ENCODE measurements around the gene NMNAT3. TPM values are rescaled to one million over a fixed set of nuclear protein-coding genes. Genes with fewer than 3 reads are reported as not detected.

The NMNAT3 gene
- polyA plus RNA-seq, 1 of the 3 experiments (the other 2 are of a cell fraction) = not detected

- ChIA-PET CTCF (interaction anchor here (0.8 to 1.2 kb wide), 3 partner anchors 11 to 347 kb away, joined by 3 to 4 read pairs (median 4); partner anchors contain the start of gene CLSTN2), POLR2A (no interaction called here)
- no peaks in the 10 kb centered on the region for H3K4me1 ChIP-seq (ENCODE audit: control insufficient read depth in 1 of 2, insufficient read depth in 2 of 2, low read depth in 1 of 2, low read length in 1 of 2)
- no peaks in the 10 kb centered on the region for H3F3A ChIP-seq (replicated peaks; ENCODE audit: insufficient read depth)
- no peak for DNase-seq
- no peak overlapping the region for H3K4me3 ChIP-seq (ENCODE audit: low read depth in 2 of 2, low read length in 1 of 2)
- H3K79me2 ChIP-seq (ENCODE audit: insufficient read depth) = no peaks in the 10 kb centered on the region
- no peaks in the 10 kb centered on the region for H3K27me3 ChIP-seq (ENCODE audit: insufficient read depth)
- no peaks in the 10 kb centered on the region for H3K9me3 ChIP-seq
- H3K9me2 ChIP-seq = no peaks in the 10 kb centered on the region
- H4K20me1 ChIP-seq (ENCODE audit: insufficient read depth) = no peaks in the 10 kb centered on the region
- TF ChIP-seq FOXJ3 (CRISPR knock-in tag; IDR thresholded peaks at IDR 0.05) (no peak), YY1 (IDR thresholded peaks at IDR 0.05; ENCODE audit: low read depth) (no peak), RAD21 (IDR thresholded peaks at IDR 0.05; ENCODE audit: low read length) (no peak), CTCF (IDR thresholded peaks at IDR 0.05) (no peak), CHD2 (IDR thresholded peaks at IDR 0.05; ENCODE audit: low read length, partially characterized antibody) (no peak), NRF1 (IDR thresholded peaks at IDR 0.05; ENCODE audit: low read depth, low read length) (no peak), TCF12 (IDR thresholded peaks at IDR 0.05) (no peak), RXRA (IDR thresholded peaks at IDR 0.05; ENCODE audit: borderline replicate concordance, low read depth) (no peak), PBX3 (IDR thresholded peaks at IDR 0.05) (no peak), EP300 (IDR thresholded peaks at IDR 0.05; ENCODE audit: borderline replicate concordance in 1 of 2, low read depth in 1 of 2, low read length in 1 of 2) (no peak), MAX (IDR thresholded peaks at IDR 0.05; ENCODE audit: low read depth) (no peak), GABPA (IDR thresholded peaks at IDR 0.05; ENCODE audit: low read depth) (no peak), ELF1 (IDR thresholded peaks at IDR 0.05) (no peak), MXI1 (IDR thresholded peaks at IDR 0.05; ENCODE audit: low read depth, low read length) (no peak), FOXM1 (IDR thresholded peaks at IDR 0.05; ENCODE audit: low read depth) (no peak), FOSL2 (IDR thresholded peaks at IDR 0.05; ENCODE audit: borderline replicate concordance, low read depth) (no peak)
- H3K36me3 ChIP-seq (replicated peaks in 1 of 2; ENCODE audit: control insufficient read depth in 1 of 2, insufficient read depth in 2 of 2, low read length in 1 of 2) = no peaks in the 10 kb centered on the region
- H3K4me2 ChIP-seq = no peak overlapping the region
- H3K27ac ChIP-seq (ENCODE audit: low read depth in 2 of 2, low read length in 1 of 2) = no peak overlapping the region
- no peak overlapping the region for H3K9ac ChIP-seq
- H2AFZ ChIP-seq (ENCODE audit: low read depth) = no peak overlapping the region
Measured at GRCh38 chr3:139587797-139588196, 90.0 kb downstream of the NMNAT3 start.

GRCh38 chr3:139586420-139587017, 91.3 kb downstream of the NMNAT3 start:
- CTCF ChIA-PET = no interaction called here
- 72% methylated on average over 1 of the region's 1 CpG for WGBS (ENCODE audit: low lambda C conversion rate)
- H3K36me3 ChIP-seq (replicated peaks in 1 of 2; ENCODE audit: control insufficient read depth in 1 of 2, insufficient read depth in 2 of 2, low read length in 1 of 2) = no peaks in the 10 kb centered on the region
- TF ChIP-seq IRF3 (IDR thresholded peaks at IDR 0.05; ENCODE audit: low read depth, low read length) (no peak), GABPA (IDR thresholded peaks at IDR 0.05; ENCODE audit: low read depth) (no peak), YY1 (IDR thresholded peaks at IDR 0.05; ENCODE audit: low read depth) (no peak), TCF12 (IDR thresholded peaks at IDR 0.05) (no peak), RAD21 (IDR thresholded peaks at IDR 0.05; ENCODE audit: low read length) (no peak), EP300 (IDR thresholded peaks at IDR 0.05; ENCODE audit: borderline replicate concordance in 1 of 2, low read depth in 1 of 2, low read length in 1 of 2) (no peak), SIN3A (IDR thresholded peaks at IDR 0.05; ENCODE audit: borderline replicate concordance, low read depth, low read length) (no peak), SMC3 (IDR thresholded peaks at IDR 0.05; ENCODE audit: low read depth, low read length) (no peak), PBX3 (IDR thresholded peaks at IDR 0.05) (no peak), MAX (IDR thresholded peaks at IDR 0.05; ENCODE audit: low read depth) (no peak), ELF1 (IDR thresholded peaks at IDR 0.05) (no peak), NRF1 (IDR thresholded peaks at IDR 0.05; ENCODE audit: low read depth, low read length) (no peak), RXRA (IDR thresholded peaks at IDR 0.05; ENCODE audit: borderline replicate concordance, low read depth) (no peak), GATA2 (CRISPR knock-in tag; IDR thresholded peaks at IDR 0.05) (no peak), MEF2A (IDR thresholded peaks at IDR 0.05; ENCODE audit: borderline replicate concordance, low read depth) (no peak)

More at GRCh38 chr3:139586420-139587017, 91.3 kb downstream of the NMNAT3 start:
- DNase-seq = no peak
- Histone ChIP-seq H3K4me1 (ENCODE audit: control insufficient read depth in 1 of 2, insufficient read depth in 2 of 2, low read depth in 1 of 2, low read length in 1 of 2) (no peaks in the 10 kb centered on the region), H3K27ac (ENCODE audit: low read depth in 2 of 2, low read length in 1 of 2) (no peak overlapping the region), H3K4me3 (ENCODE audit: low read depth in 2 of 2, low read length in 1 of 2) (no peak overlapping the region), H3K27me3 (ENCODE audit: insufficient read depth) (no peaks in the 10 kb centered on the region), H3K4me2 (no peak overlapping the region), H3K9me3 (no peaks in the 10 kb centered on the region), H3K9ac (no peak overlapping the region), H2AFZ (ENCODE audit: low read depth) (no peak overlapping the region), H3K9me2 (no peaks in the 10 kb centered on the region), H3K79me2 (ENCODE audit: insufficient read depth) (no peaks in the 10 kb centered on the region), H3F3A (replicated peaks; ENCODE audit: insufficient read depth) (no peaks in the 10 kb centered on the region), H4K20me1 (ENCODE audit: insufficient read depth) (no peaks in the 10 kb centered on the region)
- POLR2A ChIA-PET = no interaction called here
